GM19328 (cell line): Measurements from ENCODE around the gene KDM5B.

Source experiments
- ATAC-seq: cut with Tn5 transposase; IDR thresholded peaks from one replicate; pipeline ENCODE4 v1.9.1; 2021; ENCODE audit warnings: mild to moderate bottlenecking, moderate library complexity; ENCODE audit not compliant: unreplicated experiment

The KDM5B gene

GRCh38 chr1:202688401-202688800 lies 119.8 kb downstream of the KDM5B start:
- no peak for ATAC-seq

GRCh38 chr1:202687798-202688197 lies 120.4 kb downstream of the KDM5B start:
- no peak for ATAC-seq

GRCh38 chr1:202687370-202687769 lies 120.9 kb downstream of the KDM5B start:
- ATAC-seq = no peak

DNA sequence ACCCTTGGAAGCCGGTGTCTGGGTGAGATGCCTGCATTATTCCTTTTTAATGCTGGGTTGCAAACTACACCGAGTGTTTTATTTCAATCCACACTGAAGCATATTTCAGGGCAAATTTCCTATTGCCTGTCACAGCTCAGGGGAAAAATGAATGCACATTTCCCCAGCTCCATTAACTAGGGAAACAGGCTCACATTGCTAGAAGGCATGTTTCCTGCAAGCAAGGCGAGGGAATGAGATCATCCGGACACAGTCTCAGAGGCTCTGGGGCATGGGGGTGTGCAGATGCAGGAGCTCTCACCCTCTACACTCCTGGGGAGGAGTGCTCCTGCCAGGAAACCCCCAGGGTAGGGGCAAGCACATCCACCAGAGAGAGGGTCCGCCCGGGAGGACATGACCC lies 122.6 kb downstream of the KDM5B start:
- no peak for ATAC-seq

GRCh38 chr1:202684716-202685115 lies 123.5 kb downstream of the KDM5B start:
- no peak for ATAC-seq

GRCh38 chr1:202683029-202683428 lies 125.2 kb downstream of the KDM5B start:
- no peak for ATAC-seq

DNA sequence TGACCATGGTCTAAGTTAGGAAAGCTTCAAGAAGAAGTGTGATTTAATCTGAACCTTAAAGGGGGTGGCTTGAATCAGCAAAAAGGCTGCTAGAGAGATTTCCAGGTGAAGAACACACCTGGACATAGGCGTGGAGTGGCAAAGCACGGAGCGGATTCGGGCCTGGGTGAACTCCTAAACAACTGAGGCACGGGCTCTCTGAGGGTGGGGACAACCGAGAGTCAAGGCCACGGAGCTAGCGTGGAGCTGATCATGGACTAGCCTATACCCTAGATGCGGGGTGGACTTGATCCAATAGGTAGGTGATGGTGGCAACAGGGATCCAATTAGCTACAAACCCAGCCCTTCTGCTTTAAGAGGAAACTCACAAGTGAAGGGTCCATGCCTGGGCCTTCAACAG lies 125.7 kb downstream of the KDM5B start:
- no peak for ATAC-seq

DNA sequence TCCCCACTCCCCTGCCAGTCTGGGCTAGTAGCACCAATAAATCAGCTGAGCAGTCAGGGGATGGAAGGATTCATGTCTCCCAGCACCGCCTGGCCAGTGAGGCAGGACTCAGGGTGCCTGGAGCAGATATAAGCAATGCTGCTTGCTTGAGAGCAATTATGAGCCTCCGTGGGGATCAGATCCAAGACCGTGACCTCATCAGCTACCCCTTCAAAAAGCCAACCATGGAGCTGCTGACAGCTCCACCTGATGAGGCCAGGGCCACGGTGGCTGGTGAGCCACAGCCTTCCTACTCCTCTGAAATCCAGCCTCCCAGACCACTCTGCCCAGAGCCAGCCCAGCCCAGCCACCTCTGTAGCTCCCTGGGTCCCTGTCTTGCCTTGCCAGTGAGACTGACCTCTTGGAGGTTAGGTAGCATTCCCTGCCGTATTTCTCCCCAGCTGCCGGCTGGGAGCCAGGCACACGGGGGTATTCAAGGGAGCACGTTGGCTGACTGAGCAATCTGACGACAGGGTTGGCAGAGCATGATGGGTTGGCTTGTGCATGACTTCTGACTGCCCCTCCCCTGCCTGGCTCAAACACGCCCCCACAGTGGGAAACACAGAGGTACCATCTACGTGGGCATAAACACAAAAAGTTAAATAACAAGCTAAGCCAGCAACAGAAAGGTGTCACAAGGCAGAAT lies 126.3 kb downstream of the KDM5B start:
- ATAC-seq = no peak

DNA sequence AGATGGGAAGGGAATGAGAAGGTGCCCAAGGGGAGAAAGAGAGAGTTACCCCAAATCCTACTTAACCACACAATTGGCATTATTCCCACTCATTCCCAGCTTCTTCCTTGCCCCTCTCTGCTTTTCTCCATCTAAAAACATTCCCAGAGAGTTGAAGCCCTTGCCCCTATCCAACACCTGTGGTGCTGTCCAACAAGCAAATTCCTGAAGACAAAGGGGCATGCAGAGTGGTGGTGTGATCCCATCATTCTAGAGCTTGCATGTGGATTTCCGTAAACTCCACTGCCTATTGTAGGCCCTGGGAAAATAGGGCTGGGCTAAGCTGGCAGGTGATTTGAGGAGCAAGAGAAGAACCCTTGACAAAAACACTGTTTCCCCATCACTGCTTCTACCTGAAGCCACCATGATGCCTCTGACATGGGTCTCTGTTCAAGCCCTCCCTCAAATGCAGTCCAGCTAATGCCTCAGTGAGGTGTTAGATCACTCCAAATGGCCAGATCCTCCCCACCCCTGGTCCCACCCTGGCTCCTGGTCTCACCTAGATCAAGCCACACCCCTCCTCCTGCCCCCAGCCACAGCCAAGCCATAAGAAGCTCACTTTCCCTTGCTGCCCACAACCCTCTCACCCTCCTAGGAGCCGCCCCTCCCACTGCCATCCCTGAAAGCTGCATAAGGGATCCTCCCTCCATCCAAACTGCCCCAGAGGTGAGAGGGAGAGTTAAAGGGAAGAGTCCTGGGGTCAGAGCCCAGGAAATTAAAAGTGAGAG lies 127.5 kb downstream of the KDM5B start:
- no peak for ATAC-seq

DNA sequence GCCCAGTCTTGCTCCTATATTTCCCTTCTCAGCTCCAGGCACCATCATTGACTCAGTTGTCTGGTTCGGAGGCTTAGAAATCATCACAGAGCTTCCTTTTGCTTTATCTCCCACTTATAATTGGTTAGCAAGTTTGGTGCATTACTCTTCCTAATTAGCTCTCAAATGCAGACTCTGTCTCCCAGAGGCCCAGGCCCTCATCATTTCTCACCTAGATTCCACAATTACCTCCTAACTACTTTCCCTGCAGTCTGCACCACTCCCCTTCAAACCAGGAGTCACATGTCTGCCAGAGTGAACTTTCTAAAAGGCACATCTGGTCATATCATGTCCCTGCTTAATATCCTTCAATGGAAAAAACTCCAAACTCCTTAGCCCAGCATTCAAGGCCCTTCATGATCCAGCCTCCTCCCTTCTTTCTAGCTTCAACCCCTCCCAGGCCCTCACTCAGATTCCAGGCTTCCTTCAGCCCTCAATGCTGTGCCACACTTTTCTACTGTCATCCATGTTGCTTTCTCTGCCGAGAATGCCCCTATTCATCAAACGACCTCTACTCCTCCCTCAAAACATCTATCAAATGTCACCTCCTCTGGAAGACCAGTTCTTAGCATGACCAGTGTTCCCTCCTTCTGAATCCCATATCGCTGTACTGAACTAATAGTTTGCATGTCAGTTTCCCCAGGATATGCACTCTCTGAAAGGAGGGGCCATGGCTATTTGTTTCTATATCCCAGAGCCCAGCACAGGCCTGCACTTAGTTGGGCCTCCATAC lies 128.6 kb downstream of the KDM5B start:
- ATAC-seq = no peak

DNA sequence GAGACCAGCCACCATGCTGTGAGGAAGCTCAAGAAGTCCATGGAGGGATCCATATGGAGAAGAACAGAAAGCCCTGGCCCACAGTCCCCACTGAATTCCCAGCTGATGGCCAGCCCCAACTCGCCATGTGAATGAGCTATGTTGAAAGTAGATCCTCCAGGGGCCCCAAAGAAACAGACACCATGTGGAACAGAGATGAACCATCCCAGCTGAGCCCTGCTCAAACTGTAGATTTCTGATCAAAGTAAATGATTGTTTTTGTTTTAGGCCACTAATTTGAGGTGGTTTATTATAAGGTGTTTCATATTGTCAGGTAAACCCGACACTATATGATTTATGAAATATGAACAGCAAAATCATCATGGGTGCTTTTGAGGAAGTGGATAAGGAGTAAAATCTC lies 130.8 kb downstream of the KDM5B start:
- no peak for ATAC-seq
